Measurements from ENCODE around the gene HIP1.
"Not testable (repeated sequence)": the region's sequence is repeated elsewhere in the genome, so short reads cannot be mapped to it uniquely, and the experiment has no call there.

- not testable (repeated sequence) for TF ChIP-seq CTCF (conservative IDR thresholded peaks at IDR 0.05); EZH2 (IDR thresholded peaks at IDR 0.05; ENCODE audit: low read depth)
Measured at GRCh38 chr7:75485979-75486643, 252.6 kb downstream of the HIP1 start, which contains the start of gene POM121C.

All from PC-9 (cell line).